Colonic mucosa (tissue), 4 donors: ENCODE results near the gene CASR. TPM values are rescaled to one million over a fixed set of nuclear protein-coding genes. Genes with fewer than 3 reads are reported as not detected.

Experiments used
- DNase-seq: peaks from one replicate; pipeline ENCODE4 v3.0.0-alpha.2; 2020
- H3K27ac ChIP-seq: fragments of 200-600 bp; one replicate; pipeline ENCODE4 v1.8.0; 2021
- H3K27me3 ChIP-seq: fragments of 200-600 bp; one replicate; pipeline ENCODE4 v1.8.0; 2021
- H3K36me3 ChIP-seq: fragments of 200-600 bp; one replicate; pipeline ENCODE4 v1.8.0; 2021
- H3K4me1 ChIP-seq: fragments of 200-600 bp; one replicate; pipeline ENCODE4 v1.8.0; 2021; ENCODE audit warnings: mild to moderate bottlenecking
- H3K4me3 ChIP-seq: fragments of 200-600 bp; one replicate; pipeline ENCODE4 v1.8.0; 2021
- H3K9ac ChIP-seq, 2 donors: one replicate each; pipeline ENCODE4 v1.7.0; 2013; ENCODE audit warnings: control low read depth in 2 of 2, low read depth in 2 of 2, low read length in 2 of 2
- H3K9me3 ChIP-seq: fragments of 200-600 bp; one replicate; pipeline ENCODE4 v1.8.0; 2021
- intact Hi-C: fragments of 100-400 bp; cut with DNase I; formaldehyde crosslinking; loops from one replicate; pipeline ENCODE4 v1.14.1; 2022
- total RNA-seq, 2 donors: library from RNA; stranded (reverse); fragmentation: NEBNext Ultra II Directional in 1 of 2; extraction: Animal tissue kit (Norgen Biotek cat#: 25700) in 1 of 2; gene quantifications; one replicate each; pipeline ENCODE4 v1.2.1, GENCODE V29; 2021
- TF ChIP-seq, protein P1 (sequence below): fragments of 200-600 bp; IDR thresholded peaks from one replicate; pipeline ENCODE4 v1.8.0; 2022; ENCODE audit warnings: antibody characterized with exemption, mild to moderate bottlenecking
- donor health status: healthy.
- donor health status: DM: no; HTN: no; CAD: no.
- donor health status: DM: no; HTN: no; CAD: no.

CASR gene
- total RNA-seq, 2 donors from 2014 or later, result 0.16 to 0.22 TPM

DNA sequence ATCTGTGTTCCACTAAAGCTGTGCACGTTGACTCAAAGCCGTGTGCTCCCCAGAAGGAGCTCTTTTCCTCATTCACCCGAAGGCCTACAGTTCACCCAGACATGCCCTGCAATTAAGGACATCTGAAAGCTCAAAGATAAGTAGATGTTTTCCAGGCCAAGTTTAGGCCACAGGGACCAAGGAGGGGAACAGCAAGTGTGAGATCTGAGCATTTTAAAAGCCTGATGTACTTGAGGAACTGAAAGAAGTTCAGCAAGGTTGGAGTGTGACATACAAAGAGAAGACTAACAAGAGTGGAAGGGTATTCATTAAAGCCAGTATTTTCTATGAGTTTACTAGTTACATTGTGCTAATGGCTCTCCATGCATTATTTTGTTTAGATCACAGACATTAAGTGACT is 68.0 kb downstream of the CASR start:
- no peak overlapping the region for H3K9ac ChIP-seq
- H3K27ac ChIP-seq, result no peak overlapping the region
- no peaks in the 10 kb centered on the region for H3K9me3 ChIP-seq
- DNase-seq, result no peak
- TF ChIP-seq, protein P1, sequence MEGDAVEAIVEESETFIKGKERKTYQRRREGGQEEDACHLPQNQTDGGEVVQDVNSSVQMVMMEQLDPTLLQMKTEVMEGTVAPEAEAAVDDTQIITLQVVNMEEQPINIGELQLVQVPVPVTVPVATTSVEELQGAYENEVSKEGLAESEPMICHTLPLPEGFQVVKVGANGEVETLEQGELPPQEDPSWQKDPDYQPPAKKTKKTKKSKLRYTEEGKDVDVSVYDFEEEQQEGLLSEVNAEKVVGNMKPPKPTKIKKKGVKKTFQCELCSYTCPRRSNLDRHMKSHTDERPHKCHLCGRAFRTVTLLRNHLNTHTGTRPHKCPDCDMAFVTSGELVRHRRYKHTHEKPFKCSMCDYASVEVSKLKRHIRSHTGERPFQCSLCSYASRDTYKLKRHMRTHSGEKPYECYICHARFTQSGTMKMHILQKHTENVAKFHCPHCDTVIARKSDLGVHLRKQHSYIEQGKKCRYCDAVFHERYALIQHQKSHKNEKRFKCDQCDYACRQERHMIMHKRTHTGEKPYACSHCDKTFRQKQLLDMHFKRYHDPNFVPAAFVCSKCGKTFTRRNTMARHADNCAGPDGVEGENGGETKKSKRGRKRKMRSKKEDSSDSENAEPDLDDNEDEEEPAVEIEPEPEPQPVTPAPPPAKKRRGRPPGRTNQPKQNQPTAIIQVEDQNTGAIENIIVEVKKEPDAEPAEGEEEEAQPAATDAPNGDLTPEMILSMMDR, result no peak
- intact Hi-C loops, result no loop called here
- H3K36me3 ChIP-seq, result no peaks in the 10 kb centered on the region
- H3K27me3 ChIP-seq, result no peaks in the 10 kb centered on the region
- H3K4me1 ChIP-seq, result no peaks in the 10 kb centered on the region
- H3K4me3 ChIP-seq, result no peak overlapping the region

DNA sequence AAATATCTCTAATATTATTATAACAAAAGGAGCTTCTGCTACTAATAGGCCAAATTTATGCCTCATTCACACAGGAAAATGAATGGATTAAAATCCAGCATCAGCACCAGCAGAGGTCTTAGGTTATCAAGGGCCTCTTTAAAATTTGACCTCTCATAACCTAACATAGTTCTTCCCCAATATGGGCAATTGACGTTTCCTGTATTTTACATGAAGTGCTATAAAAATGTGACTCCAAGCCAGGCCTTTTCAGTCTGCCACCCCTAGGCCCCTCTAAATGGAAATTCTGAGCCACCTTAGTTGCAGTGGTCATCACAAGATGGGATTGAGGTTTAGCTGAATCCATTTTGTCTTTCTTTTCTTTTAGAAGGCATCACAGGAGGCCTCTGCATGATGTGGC is 70.1 kb downstream of the CASR start:
- Histone ChIP-seq H3K9ac (no peak overlapping the region), H3K36me3 (no peaks in the 10 kb centered on the region), H3K9me3 (no peaks in the 10 kb centered on the region), H3K4me1 (no peaks in the 10 kb centered on the region), H3K4me3 (no peak overlapping the region), H3K27me3 (no peaks in the 10 kb centered on the region), H3K27ac (no peak overlapping the region)
- no peak for DNase-seq
- intact Hi-C loops, result no loop called here
- TF ChIP-seq, protein P1, result no peak

DNA sequence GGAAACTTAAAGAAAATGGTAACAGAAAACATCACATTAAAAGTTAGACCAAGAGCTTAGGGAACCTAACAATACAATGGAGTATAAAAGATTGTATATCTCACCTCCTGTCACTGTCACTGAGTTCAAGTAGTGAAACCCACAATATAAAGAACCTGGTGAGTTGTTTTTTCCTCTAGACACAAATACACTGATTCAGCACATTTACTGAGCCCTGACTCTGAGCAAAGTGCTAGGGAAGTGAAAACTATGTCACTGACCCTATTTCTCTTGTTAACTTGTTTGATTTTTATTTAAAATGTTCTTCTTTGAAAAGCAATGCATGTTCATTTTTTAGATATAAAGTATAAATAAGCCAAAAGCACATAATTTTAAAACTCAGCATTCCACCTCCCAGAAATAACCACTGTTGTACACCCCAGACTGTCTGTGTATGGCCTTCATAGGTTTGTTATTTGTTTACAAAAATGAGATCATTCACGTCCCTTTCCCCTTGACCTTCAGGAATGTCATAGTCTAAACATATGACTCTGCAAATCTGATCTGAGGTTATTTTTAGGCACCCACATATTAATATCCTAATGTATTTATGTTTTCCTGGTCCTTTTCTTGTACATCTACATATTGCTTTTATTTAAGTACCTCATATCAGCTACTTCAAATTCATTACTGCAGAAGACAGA is 72.4 kb downstream of the CASR start:
- Histone ChIP-seq H3K27me3 (no peaks in the 10 kb centered on the region), H3K9me3 (no peaks in the 10 kb centered on the region), H3K4me3 (no peak overlapping the region), H3K9ac (no peak overlapping the region), H3K36me3 (no peaks in the 10 kb centered on the region), H3K27ac (no peak overlapping the region), H3K4me1 (no peaks in the 10 kb centered on the region)
- TF ChIP-seq, protein P1, result no peak
- intact Hi-C loops, result loop anchor here (2.0 kb wide), 1 partner anchor 155 kb away; no protein-coding TSS in a partner anchor
- no peak for DNase-seq

DNA sequence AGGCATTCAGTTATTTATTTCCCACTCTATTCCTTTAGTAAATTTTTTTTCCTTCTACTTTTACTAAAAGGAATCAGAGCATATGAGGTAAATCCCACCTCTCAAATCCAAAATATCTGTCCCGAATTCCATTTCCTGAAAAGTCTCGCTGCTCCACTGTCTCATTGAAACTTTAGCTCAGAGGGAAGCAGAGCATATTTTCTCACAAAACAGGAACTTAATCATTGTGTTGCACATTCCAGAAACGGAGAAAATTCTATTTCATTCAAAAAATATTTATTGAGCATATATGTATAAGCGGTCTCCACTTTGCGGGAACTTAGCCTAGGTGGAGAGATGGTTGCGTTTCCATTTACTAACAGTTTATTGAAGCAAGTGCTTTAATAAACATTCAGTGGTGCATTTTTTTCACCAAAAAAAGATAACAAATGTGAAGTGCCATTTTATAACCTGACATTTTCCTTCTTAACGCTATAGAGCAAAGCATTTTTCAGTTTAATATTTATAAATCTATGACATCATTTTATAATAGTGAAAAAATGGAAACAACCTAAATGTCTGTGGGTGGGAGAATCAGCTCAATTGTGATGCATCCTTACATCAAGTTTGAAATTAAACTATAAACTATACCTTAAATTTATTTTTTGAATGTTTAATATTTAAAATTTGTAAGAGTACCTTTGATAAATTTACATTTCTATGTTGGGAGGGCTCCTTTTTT is 74.3 kb downstream of the CASR start:
- H3K4me3 ChIP-seq, result no peak overlapping the region
- no peak for DNase-seq
- H3K9me3 ChIP-seq, result no peaks in the 10 kb centered on the region
- H3K4me1 ChIP-seq, result no peaks in the 10 kb centered on the region
- H3K9ac ChIP-seq, result no peak overlapping the region
- H3K27me3 ChIP-seq, result no peaks in the 10 kb centered on the region
- intact Hi-C loops, result loop anchor here (2.0 kb wide), 1 partner anchor 157 kb away; no protein-coding TSS in a partner anchor
- TF ChIP-seq, protein P1, result no peak
- H3K27ac ChIP-seq, result no peak overlapping the region
- no peaks in the 10 kb centered on the region for H3K36me3 ChIP-seq

DNA sequence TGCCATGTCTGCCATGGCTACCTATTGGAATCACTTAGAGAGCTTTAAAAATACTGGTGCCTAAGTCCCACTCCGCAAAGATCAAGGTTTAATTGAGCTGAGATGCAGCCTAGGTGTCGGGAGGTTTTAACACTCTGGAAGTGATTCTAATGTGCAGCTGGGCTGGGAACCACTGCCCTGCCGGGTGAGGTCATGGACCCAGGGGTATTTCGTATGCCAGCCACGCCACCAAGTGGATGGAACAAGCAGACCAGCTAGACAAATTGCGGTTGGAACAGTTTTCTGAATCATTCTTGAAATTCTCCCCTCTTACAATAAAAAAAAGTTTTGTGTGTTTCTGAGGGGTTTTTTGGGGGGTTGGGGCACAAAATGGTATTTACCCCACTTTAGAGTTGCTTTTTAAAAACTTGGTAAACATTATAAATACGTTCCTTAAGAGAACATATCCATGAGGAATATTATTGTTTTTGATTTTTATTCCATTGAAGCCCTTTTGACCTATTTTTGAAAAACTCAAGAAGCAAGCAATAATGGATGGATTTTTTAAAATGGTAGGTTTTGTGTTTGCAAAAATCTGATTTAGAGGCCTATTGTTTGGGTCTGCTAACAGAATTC is 75.4 kb downstream of the CASR start:
- H3K9ac ChIP-seq, result no peak overlapping the region
- H3K27me3 ChIP-seq, result no peaks in the 10 kb centered on the region
- no peaks in the 10 kb centered on the region for H3K36me3 ChIP-seq
- H3K9me3 ChIP-seq, result no peaks in the 10 kb centered on the region
- intact Hi-C loops, result no loop called here
- H3K4me1 ChIP-seq, result no peaks in the 10 kb centered on the region
- TF ChIP-seq, protein P1, result peak; percentile 54
- no peak overlapping the region for H3K4me3 ChIP-seq
- no peak overlapping the region for H3K27ac ChIP-seq
- peak; percentile 59 for DNase-seq
